ENCODE results near the gene MAEA. TPM values are rescaled to one million over a fixed set of nuclear protein-coding genes. Genes with fewer than 3 reads are reported as not detected.

The MAEA gene
- total and polyA plus RNA-seq, 10 of the 15 experiments (the other 5 are each of a cell fraction or from before 2014, with no cell fraction given), result 3.6 to 67.1 (median 54.6) TPM

DNA sequence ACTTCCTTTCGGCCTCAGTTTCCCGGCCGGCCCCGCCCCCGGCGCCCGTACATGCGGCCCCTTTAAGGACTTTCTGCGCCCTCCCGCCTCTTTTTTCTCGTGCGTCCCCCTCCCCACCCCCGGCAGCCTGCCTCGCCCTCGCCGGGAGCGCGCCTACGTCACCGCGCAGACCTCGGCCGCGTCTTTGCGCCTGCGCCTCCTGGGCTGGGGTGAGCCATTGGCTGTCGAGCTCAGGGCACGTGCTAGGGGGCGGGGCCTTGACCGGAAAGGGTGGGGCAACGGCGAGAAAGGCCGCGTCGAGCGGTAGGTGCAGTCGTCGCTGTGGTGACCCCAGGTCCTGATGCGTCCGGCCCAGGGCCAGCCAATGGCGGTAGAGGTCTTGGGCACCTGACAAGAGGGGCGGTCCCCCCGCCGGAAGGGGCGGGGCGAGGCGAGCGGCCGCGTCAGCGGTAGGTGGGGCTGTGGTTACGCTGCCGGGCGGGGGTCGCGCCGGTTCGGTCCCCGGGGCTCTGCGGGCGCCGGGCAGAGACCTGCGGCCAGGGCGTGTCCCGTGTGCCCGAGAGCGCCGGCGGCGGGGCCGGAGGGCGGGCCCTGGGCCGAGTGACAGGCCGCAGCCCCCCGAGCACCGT lies 57.2 kb downstream of the MAEA start, which contains the start of gene UVSSA (continued):
- TF ChIP-seq, protein P1, sequence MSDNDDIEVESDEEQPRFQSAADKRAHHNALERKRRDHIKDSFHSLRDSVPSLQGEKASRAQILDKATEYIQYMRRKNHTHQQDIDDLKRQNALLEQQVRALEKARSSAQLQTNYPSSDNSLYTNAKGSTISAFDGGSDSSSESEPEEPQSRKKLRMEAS (IDR thresholded peaks at IDR 0.05; ENCODE audit: low read depth, low read length), result peak; percentile 83; the same call in 1 of the 2 replicates
- TF ChIP-seq, protein P2, sequence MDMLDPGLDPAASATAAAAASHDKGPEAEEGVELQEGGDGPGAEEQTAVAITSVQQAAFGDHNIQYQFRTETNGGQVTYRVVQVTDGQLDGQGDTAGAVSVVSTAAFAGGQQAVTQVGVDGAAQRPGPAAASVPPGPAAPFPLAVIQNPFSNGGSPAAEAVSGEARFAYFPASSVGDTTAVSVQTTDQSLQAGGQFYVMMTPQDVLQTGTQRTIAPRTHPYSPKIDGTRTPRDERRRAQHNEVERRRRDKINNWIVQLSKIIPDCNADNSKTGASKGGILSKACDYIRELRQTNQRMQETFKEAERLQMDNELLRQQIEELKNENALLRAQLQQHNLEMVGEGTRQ (IDR thresholded peaks at IDR 0.05; ENCODE audit: borderline replicate concordance, low read depth, low read length), result peak; percentile 83
- no peak for TF ChIP-seq KAT2A (conservative IDR thresholded peaks at IDR 0.05; ENCODE audit: control insufficient read depth, low read depth, low read length)
- TF ChIP-seq, protein P3, sequence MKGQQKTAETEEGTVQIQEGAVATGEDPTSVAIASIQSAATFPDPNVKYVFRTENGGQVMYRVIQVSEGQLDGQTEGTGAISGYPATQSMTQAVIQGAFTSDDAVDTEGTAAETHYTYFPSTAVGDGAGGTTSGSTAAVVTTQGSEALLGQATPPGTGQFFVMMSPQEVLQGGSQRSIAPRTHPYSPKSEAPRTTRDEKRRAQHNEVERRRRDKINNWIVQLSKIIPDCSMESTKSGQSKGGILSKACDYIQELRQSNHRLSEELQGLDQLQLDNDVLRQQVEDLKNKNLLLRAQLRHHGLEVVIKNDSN (IDR thresholded peaks at IDR 0.05; ENCODE audit: borderline replicate concordance, extremely low read length, insufficient read depth, low read depth, low read length), result peak; percentile 94
- TF ChIP-seq YY1 (IDR thresholded peaks at IDR 0.05; ENCODE audit: low read depth, low read length), result 0 out of 2 replicates have a peak, but pooled peaks have one; percentile 7
- TF ChIP-seq RFX5 (IDR thresholded peaks at IDR 0.05; ENCODE audit: low read depth, low read length), result 0 out of 2 replicates have a peak, but pooled peaks have one; percentile 23
- no peak for TF ChIP-seq RCOR1 (conservative IDR thresholded peaks at IDR 0.05; ENCODE audit: low read depth, low read length)
- TF ChIP-seq SIX5 (IDR thresholded peaks at IDR 0.05; ENCODE audit: low read depth, low read length, severe bottlenecking), result no peak
- peak; percentile 86; the same call in 1 of the 2 replicates for TF ChIP-seq BMI1 (IDR thresholded peaks at IDR 0.05; ENCODE audit: borderline replicate concordance)
- peak; percentile 84; the same call in 1 of the 2 replicates for TF ChIP-seq BACH1 (IDR thresholded peaks at IDR 0.05; ENCODE audit: borderline replicate concordance)
- TF ChIP-seq CEBPB (IDR thresholded peaks at IDR 0.05; ENCODE audit: borderline replicate concordance in 1 of 2, low read depth in 2 of 2, low read length in 2 of 2), result no peak
- peak; percentile 85 for TF ChIP-seq NR2F1 (conservative IDR thresholded peaks at IDR 0.05)
- TF ChIP-seq CREB1 (IDR thresholded peaks at IDR 0.05; ENCODE audit: low read depth), result peak; percentile 81
- no peak for TF ChIP-seq MEF2B (IDR thresholded peaks at IDR 0.05; ENCODE audit: partially characterized antibody, poor library complexity, severe bottlenecking)
- TF ChIP-seq ATF7 (IDR thresholded peaks at IDR 0.05; ENCODE audit: low read depth), result peak; percentile 62
- peak; percentile 28; the same call in 1 of the 2 replicates for TF ChIP-seq TBL1XR1 (IDR thresholded peaks at IDR 0.05; ENCODE audit: low read depth, low read length)
- TF ChIP-seq, protein P4, sequence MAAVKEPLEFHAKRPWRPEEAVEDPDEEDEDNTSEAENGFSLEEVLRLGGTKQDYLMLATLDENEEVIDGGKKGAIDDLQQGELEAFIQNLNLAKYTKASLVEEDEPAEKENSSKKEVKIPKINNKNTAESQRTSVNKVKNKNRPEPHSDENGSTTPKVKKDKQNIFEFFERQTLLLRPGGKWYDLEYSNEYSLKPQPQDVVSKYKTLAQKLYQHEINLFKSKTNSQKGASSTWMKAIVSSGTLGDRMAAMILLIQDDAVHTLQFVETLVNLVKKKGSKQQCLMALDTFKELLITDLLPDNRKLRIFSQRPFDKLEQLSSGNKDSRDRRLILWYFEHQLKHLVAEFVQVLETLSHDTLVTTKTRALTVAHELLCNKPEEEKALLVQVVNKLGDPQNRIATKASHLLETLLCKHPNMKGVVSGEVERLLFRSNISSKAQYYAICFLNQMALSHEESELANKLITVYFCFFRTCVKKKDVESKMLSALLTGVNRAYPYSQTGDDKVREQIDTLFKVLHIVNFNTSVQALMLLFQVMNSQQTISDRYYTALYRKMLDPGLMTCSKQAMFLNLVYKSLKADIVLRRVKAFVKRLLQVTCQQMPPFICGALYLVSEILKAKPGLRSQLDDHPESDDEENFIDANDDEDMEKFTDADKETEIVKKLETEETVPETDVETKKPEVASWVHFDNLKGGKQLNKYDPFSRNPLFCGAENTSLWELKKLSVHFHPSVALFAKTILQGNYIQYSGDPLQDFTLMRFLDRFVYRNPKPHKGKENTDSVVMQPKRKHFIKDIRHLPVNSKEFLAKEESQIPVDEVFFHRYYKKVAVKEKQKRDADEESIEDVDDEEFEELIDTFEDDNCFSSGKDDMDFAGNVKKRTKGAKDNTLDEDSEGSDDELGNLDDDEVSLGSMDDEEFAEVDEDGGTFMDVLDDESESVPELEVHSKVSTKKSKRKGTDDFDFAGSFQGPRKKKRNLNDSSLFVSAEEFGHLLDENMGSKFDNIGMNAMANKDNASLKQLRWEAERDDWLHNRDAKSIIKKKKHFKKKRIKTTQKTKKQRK (IDR thresholded peaks at IDR 0.05; ENCODE audit: low read depth, low read length), result no peak
- TF ChIP-seq EGR1 (IDR thresholded peaks at IDR 0.05; ENCODE audit: borderline replicate concordance in 1 of 2, low read depth in 2 of 2, low read length in 2 of 2), result peak; percentile 22 to 70; a peak in 2 of 3 replicates
- peak; percentile 73 for TF ChIP-seq NRF1 (conservative IDR thresholded peaks at IDR 0.05; ENCODE audit: low read depth, low read length)
- TF ChIP-seq, protein P5, sequence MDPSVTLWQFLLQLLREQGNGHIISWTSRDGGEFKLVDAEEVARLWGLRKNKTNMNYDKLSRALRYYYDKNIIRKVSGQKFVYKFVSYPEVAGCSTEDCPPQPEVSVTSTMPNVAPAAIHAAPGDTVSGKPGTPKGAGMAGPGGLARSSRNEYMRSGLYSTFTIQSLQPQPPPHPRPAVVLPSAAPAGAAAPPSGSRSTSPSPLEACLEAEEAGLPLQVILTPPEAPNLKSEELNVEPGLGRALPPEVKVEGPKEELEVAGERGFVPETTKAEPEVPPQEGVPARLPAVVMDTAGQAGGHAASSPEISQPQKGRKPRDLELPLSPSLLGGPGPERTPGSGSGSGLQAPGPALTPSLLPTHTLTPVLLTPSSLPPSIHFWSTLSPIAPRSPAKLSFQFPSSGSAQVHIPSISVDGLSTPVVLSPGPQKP (IDR thresholded peaks at IDR 0.05; ENCODE audit: low read depth, low read length), result peak; percentile 35

All from GM12878 (cell line).